K562 (cell line): ENCODE data around the gene RGS7BP. TPM values are rescaled to one million over a fixed set of nuclear protein-coding genes. Genes with fewer than 3 reads are reported as not detected.

Experiments
- ATAC-seq: fragments of 200-7000 bp; cut with Tn5 transposase; 3 replicates; pipeline ENCODE4 v1.9.1; 2020; ENCODE audit warnings: moderate library complexity
- BruUV-seq: library from RNA; stranded (reverse); fragments of 400-500 nt; replicated peaks from 2 replicates; lab custom pipeline; 2021; lab: Mats Ljungman, UMichigan
- CTCF ChIA-PET: fragments of 300-600 bp; formaldehyde crosslinking; extraction: SDS; loops from one replicate; lab custom pipeline; 2021; ENCODE audit warnings: low intra/inter-chr PET ratio; lab: Yijun Ruan, JAX
- POLR2A ChIA-PET: fragments of 300-600, 350-650 bp; sonication (Branson Sonifier 250); formaldehyde crosslinking; extraction: SDS; loops from one replicate; lab custom pipeline; 2021; ENCODE audit warnings: antibody characterized with exemption, inconsistent platforms; lab: Yijun Ruan, JAX
- DNase-seq, 4 experiments: peaks; one replicate each; pipeline versions ENCODE4 v3.0.0 to v3.0.0-alpha.2; 2011 to 2018; ENCODE audit warnings: low spot score in 3 of 4, mixed read lengths in 3 of 4; ENCODE audit errors: extremely low read depth in 1 of 4
- FAIRE-seq: peaks from 2 replicates; lab custom pipeline; 2011; peaks lifted over from hg19 to GRCh38; lab: Jason Lieb, UNC
- H2AFZ ChIP-seq: 2 replicates; pipeline ENCODE4 v1.6.0; 2011; ENCODE audit warnings: low read depth, low read length, control low read depth, inconsistent platforms
- H3K27ac ChIP-seq: fragments of 200-600 bp; 3 replicates; pipeline ENCODE4 v1.8.0; 2011; ENCODE audit warnings: low read depth, mild to moderate bottlenecking, control low read depth, inconsistent platforms, low read length, moderate library complexity, mixed read lengths; ENCODE audit errors: extremely low read depth
- H3K27me3 ChIP-seq, 2 experiments: fragments of 300-600 bp in 1 of 2; 2 replicates in 1 of 2; 3 replicates in 1 of 2; pipeline versions ENCODE4 v1.6.0 to v1.8.0; 2011; ENCODE audit warnings: inconsistent platforms in 2 of 2, low read length in 2 of 2, mild to moderate bottlenecking in 1 of 2, mixed read lengths in 1 of 2, moderate library complexity in 1 of 2; ENCODE audit not compliant: control insufficient read depth in 2 of 2, insufficient read depth in 2 of 2
- H3K36me3 ChIP-seq: fragments of 300-600 bp; 3 replicates; pipeline ENCODE4 v1.8.0; 2011; ENCODE audit warnings: mild to moderate bottlenecking, low read length, inconsistent platforms; ENCODE audit not compliant: control insufficient read depth, insufficient read depth
- H3K4me1 ChIP-seq, 2 experiments: fragments of 200-600 bp in 1 of 2; replicated peaks in 1 of 2; 2 replicates in 1 of 2; 3 replicates in 1 of 2; pipeline versions ENCODE4 v1.5.1 to v1.8.0; 2011; ENCODE audit warnings: inconsistent platforms in 2 of 2, low read length in 2 of 2, mild to moderate bottlenecking in 1 of 2, mixed read lengths in 1 of 2, moderate library complexity in 1 of 2; ENCODE audit not compliant: control insufficient read depth in 2 of 2, insufficient read depth in 2 of 2
- H3K4me2 ChIP-seq: 2 replicates; pipeline ENCODE4 v1.6.1; 2011; ENCODE audit warnings: low read length, control low read depth, inconsistent platforms, mixed read lengths; ENCODE audit not compliant: insufficient read depth
- H3K4me3 ChIP-seq: fragments of 200-600 bp; sonication (generic), shearing (Covaris generic); 2 replicates; pipeline ENCODE4 v1.5.1; 2016; ENCODE audit warnings: control low read depth, inconsistent platforms
- H3K79me2 ChIP-seq: fragments of 200-600 bp; 3 replicates; pipeline ENCODE4 v1.8.0; 2011; ENCODE audit warnings: low read length, inconsistent platforms; ENCODE audit not compliant: control insufficient read depth, insufficient read depth
- H3K9ac ChIP-seq, 2 experiments: 2 replicates each; pipeline versions ENCODE4 v1.6.0 to v1.6.1; 2011; ENCODE audit warnings: low read depth in 2 of 2, low read length in 2 of 2, control low read depth in 1 of 2, inconsistent platforms in 1 of 2, mild to moderate bottlenecking in 1 of 2, mixed read lengths in 1 of 2; ENCODE audit not compliant: insufficient read depth in 1 of 2
- H3K9me1 ChIP-seq: one replicate; pipeline ENCODE4 v1.6.0; 2011; ENCODE audit warnings: inconsistent platforms, mild to moderate bottlenecking, low read length, moderate library complexity; ENCODE audit not compliant: control insufficient read depth, insufficient read depth
- H3K9me3 ChIP-seq: replicated peaks from 2 replicates; pipeline ENCODE4 v1.5.1; 2011; ENCODE audit warnings: low read depth, low read length, inconsistent platforms; ENCODE audit not compliant: control insufficient read depth, insufficient read depth
- H4K20me1 ChIP-seq: replicated peaks from 2 replicates; pipeline ENCODE4 v1.6.1; 2011; ENCODE audit warnings: low read length, inconsistent platforms, mixed read lengths; ENCODE audit not compliant: control insufficient read depth, insufficient read depth
- BRD4 ChIP-seq: fragments of 200-600 bp; sonication (generic); IDR thresholded peaks from 2 replicates; pipeline ENCODE4 v1.6.1; 2017; ENCODE audit warnings: inconsistent platforms
- CEBPB ChIP-seq: fragments of 450-650 bp; IDR thresholded peaks from 2 replicates; pipeline ENCODE4 v1.6.1; 2016; ENCODE audit warnings: missing genetic modification characterization, missing compliant biosample characterization
- GTF2E2 ChIP-seq: fragments of 200-800 bp; sonication (Bioruptor generic); IDR thresholded peaks from 2 replicates; pipeline ENCODE4 v1.6.1; 2016; ENCODE audit warnings: missing genetic modification characterization, missing compliant biosample characterization
- HCFC1 ChIP-seq: IDR thresholded peaks from 2 replicates; pipeline ENCODE4 v1.6.1; 2012; ENCODE audit warnings: low read depth, low read length, improper control_type of control experiment
- TFAP4 ChIP-seq: sonication (generic); formaldehyde crosslinking; IDR thresholded peaks from 2 replicates; pipeline ENCODE4 v1.8.0; 2022; ENCODE audit warnings: missing genetic modification reagents, mild to moderate bottlenecking, moderate library complexity, borderline replicate concordance
- TFE3 ChIP-seq: fragments of 450-650 bp; formaldehyde crosslinking; IDR thresholded peaks from 2 replicates; pipeline ENCODE4 v1.4.0; 2020; ENCODE audit warnings: mild to moderate bottlenecking, mixed read lengths
- ZNF717 ChIP-seq: fragments of 250-450 bp; sonication (Bioruptor Pico); IDR thresholded peaks from 2 replicates; pipeline ENCODE4 v1.5.0; 2021
- WGBS: fragments of 100-300 bp; shearing (Covaris generic); methylation state at CpG from one replicate; pipeline ENCODE4 v1.1.6; 2016; ENCODE audit warnings: low coverage, mixed read lengths; ENCODE audit not compliant: insufficient coverage; ENCODE audit errors: missing lambda C conversion rate; 5-methylcytosine and 5-hydroxymethylcytosine counted together
- in situ Hi-C: fragments of 300-500 bp; cut with MboI; formaldehyde crosslinking; loops from 4 replicates; pipeline ENCODE4 v1.15.0; 2018; ENCODE audit warnings: inconsistent platforms, mixed read lengths
- intact Hi-C: fragments of 100-400 bp; cut with micrococcal nuclease; formaldehyde crosslinking; loops from 2 replicates; pipeline ENCODE4 v1.14.2; 2022
- polyA plus RNA-seq, 8 experiments: library from polyadenylated mRNA; depleted of rRNA in 4 of 8; stranded (reverse) in 5 of 8; unstranded in 3 of 8; fragments of >200 nt; fragmentation: Nextera tagmentation in 2 of 8; fragmentation: Illumina TruSeq in 1 of 8; extraction: Ambion mirVana in 2 of 8; extraction: Trizol in 1 of 8; gene quantifications; 2 replicates each; pipeline versions ENCODE4 v1.2.1 to v1.2.3, GENCODE V29; 2011 to 2014; ENCODE audit warnings: inconsistent platforms in 1 of 8, missing spikeins in 1 of 8
- total RNA-seq, 7 experiments: library from RNA; depleted of rRNA in 6 of 7; stranded (reverse); fragments of >200 nt in 6 of 7; fragmentation: Illumina TruSeq in 2 of 7; extraction: Trizol in 2 of 7; gene quantifications; 2 replicates each; pipeline versions ENCODE4 v1.2.1 to v1.2.3, GENCODE V29; 2011 to 2021; ENCODE audit warnings: low replicate concordance in 1 of 7
- TF ChIP-seq, protein P1 (sequence below): IDR thresholded peaks from 3 replicates; pipeline ENCODE4 v1.6.1; 2011; ENCODE audit warnings: borderline replicate concordance, mild to moderate bottlenecking, moderate library complexity; ENCODE audit not compliant: insufficient read length; ENCODE audit errors: extremely low read depth
- TF ChIP-seq, protein P2 (sequence below): fragments of 150-350 bp; conservative IDR thresholded peaks from 2 replicates; pipeline ENCODE4 v1.6.1; 2014; ENCODE audit warnings: low read length

Gene RGS7BP
- total and polyA plus RNA-seq, 9 of the 15 experiments (the other 6 are each of a cell fraction or from before 2014, with no cell fraction given): not detected

- no peaks in the 10 kb centered on the region for H4K20me1 ChIP-seq
- intact Hi-C loops (no loop called here), in situ Hi-C loops (no loop called here)
- H3K9me3 ChIP-seq: no peaks in the 10 kb centered on the region
- ChIA-PET CTCF (no interaction called here), POLR2A (no interaction called here)
- no peaks in the 10 kb centered on the region for H3K79me2 ChIP-seq
- peaks cover 0 to 8% of the 10 kb centered on the region in 2 experiments; a peak in 1 of 5 replicates for H3K4me1 ChIP-seq
- H3K9ac ChIP-seq: no peak overlapping the region
- H3K36me3 ChIP-seq: no peaks in the 10 kb centered on the region
- H3K4me2 ChIP-seq: no peak overlapping the region
- BruUV-seq: no TSS peak
- 0% methylated on average over 5 of the region's 5 CpGs for whole genome bisulfite sequencing
- H3K4me3 ChIP-seq: no peak overlapping the region
- DNase-seq (no peak), ATAC-seq (no peak), FAIRE-seq (no peak)
- peaks cover 4 to 20% of the 10 kb centered on the region in 2 experiments; a peak in 3 of 5 replicates for H3K27me3 ChIP-seq
- TF ChIP-seq, protein P1, sequence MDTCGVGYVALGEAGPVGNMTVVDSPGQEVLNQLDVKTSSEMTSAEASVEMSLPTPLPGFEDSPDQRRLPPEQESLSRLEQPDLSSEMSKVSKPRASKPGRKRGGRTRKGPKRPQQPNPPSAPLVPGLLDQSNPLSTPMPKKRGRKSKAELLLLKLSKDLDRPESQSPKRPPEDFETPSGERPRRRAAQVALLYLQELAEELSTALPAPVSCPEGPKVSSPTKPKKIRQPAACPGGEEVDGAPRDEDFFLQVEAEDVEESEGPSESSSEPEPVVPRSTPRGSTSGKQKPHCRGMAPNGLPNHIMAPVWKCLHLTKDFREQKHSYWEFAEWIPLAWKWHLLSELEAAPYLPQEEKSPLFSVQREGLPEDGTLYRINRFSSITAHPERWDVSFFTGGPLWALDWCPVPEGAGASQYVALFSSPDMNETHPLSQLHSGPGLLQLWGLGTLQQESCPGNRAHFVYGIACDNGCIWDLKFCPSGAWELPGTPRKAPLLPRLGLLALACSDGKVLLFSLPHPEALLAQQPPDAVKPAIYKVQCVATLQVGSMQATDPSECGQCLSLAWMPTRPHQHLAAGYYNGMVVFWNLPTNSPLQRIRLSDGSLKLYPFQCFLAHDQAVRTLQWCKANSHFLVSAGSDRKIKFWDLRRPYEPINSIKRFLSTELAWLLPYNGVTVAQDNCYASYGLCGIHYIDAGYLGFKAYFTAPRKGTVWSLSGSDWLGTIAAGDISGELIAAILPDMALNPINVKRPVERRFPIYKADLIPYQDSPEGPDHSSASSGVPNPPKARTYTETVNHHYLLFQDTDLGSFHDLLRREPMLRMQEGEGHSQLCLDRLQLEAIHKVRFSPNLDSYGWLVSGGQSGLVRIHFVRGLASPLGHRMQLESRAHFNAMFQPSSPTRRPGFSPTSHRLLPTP: no peak
- TF ChIP-seq TFE3 (CRISPR knock-in tag) (no peak), ZNF717 (CRISPR knock-in tag) (no peak), BRD4 (no peak), CEBPB (no peak), TFAP4 (no peak), HCFC1 (no peak), GTF2E2 (tag) (no peak)
- TF ChIP-seq, protein P2, sequence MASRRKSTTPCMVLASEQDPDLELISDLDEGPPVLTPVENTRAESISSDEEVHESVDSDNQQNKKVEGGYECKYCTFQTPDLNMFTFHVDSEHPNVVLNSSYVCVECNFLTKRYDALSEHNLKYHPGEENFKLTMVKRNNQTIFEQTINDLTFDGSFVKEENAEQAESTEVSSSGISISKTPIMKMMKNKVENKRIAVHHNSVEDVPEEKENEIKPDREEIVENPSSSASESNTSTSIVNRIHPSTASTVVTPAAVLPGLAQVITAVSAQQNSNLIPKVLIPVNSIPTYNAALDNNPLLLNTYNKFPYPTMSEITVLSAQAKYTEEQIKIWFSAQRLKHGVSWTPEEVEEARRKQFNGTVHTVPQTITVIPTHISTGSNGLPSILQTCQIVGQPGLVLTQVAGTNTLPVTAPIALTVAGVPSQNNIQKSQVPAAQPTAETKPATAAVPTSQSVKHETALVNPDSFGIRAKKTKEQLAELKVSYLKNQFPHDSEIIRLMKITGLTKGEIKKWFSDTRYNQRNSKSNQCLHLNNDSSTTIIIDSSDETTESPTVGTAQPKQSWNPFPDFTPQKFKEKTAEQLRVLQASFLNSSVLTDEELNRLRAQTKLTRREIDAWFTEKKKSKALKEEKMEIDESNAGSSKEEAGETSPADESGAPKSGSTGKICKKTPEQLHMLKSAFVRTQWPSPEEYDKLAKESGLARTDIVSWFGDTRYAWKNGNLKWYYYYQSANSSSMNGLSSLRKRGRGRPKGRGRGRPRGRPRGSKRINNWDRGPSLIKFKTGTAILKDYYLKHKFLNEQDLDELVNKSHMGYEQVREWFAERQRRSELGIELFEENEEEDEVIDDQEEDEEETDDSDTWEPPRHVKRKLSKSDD: no peak
- no peak overlapping the region for H3K27ac ChIP-seq
- no peak overlapping the region for H2AFZ ChIP-seq
- no peaks in the 10 kb centered on the region for H3K9me1 ChIP-seq
Observed at GRCh38 chr5:64502196-64502595, 3.6 kb upstream of the RGS7BP start.
